Measurements from ENCODE around the gene PCDHGA3. TPM values are rescaled to one million over a fixed set of nuclear protein-coding genes. Genes with fewer than 3 reads are reported as not detected.
"Not testable (repeated sequence)": the region's sequence is repeated elsewhere in the genome, so short reads cannot be mapped to it uniquely, and the experiment has no call there.

Gene PCDHGA3
- total RNA-seq, 1 donor from 2014 or later: 1.8 TPM

DNA sequence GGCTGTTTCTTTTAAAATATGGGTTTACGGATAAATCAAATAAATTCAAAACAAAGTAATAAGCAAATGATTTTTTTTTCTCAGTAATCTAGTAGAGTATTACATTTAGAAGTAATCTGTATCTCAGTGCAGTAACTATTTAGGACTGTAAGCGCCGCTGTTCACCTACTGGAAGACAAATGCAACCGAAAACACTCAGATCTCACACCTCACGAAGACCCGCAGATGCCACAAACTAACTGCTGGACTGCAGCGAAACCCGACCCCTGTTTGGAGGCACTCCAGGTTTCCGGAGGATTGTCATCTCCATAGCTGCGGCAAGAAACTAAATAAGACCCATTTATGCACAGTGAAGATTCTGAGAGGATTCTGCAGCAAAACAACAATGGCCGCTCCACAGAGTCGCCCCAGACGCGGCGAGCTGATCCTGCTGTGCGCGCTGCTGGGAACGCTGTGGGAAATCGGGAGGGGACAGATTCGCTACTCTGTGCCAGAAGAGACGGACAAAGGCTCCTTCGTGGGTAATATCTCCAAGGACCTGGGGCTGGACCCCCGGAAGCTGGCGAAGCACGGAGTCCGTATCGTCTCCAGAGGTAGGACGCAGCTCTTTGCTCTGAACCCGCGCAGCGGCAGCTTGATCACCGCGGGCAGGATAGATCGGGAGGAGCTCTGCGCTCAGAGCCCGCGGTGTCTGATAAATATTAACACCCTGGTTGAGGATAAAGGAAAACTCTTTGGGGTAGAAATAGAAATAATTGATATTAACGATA, 49.0 kb downstream of the PCDHGA3 start, which contains the start of gene PCDHGA8:
Gene PCDHGA8 (plus strand): TSS at position 205 of the 770 bp plus-strand sequence. CDS start 181 bp downstream, at position 386.
- no peak for ATAC-seq
- intact Hi-C loops (cut with DNase I): no loop called here
- H3K4me1 ChIP-seq: no peaks in the 10 kb centered on the region
- H3K27ac ChIP-seq: no peak within 1 kb of the TSS
- TF ChIP-seq, protein P1, sequence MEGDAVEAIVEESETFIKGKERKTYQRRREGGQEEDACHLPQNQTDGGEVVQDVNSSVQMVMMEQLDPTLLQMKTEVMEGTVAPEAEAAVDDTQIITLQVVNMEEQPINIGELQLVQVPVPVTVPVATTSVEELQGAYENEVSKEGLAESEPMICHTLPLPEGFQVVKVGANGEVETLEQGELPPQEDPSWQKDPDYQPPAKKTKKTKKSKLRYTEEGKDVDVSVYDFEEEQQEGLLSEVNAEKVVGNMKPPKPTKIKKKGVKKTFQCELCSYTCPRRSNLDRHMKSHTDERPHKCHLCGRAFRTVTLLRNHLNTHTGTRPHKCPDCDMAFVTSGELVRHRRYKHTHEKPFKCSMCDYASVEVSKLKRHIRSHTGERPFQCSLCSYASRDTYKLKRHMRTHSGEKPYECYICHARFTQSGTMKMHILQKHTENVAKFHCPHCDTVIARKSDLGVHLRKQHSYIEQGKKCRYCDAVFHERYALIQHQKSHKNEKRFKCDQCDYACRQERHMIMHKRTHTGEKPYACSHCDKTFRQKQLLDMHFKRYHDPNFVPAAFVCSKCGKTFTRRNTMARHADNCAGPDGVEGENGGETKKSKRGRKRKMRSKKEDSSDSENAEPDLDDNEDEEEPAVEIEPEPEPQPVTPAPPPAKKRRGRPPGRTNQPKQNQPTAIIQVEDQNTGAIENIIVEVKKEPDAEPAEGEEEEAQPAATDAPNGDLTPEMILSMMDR (IDR thresholded peaks at IDR 0.05): no peak
- H3K4me3 ChIP-seq: no peak within 1 kb of the TSS
- H3K36me3 ChIP-seq: no peaks in the 10 kb centered on the region
- H3K27me3 ChIP-seq (ENCODE audit: low read depth): peaks cover 48% of the 10 kb centered on the region
- DNase-seq: no peak
- H3K9me3 ChIP-seq: peaks cover 77% of the 10 kb centered on the region

DNA sequence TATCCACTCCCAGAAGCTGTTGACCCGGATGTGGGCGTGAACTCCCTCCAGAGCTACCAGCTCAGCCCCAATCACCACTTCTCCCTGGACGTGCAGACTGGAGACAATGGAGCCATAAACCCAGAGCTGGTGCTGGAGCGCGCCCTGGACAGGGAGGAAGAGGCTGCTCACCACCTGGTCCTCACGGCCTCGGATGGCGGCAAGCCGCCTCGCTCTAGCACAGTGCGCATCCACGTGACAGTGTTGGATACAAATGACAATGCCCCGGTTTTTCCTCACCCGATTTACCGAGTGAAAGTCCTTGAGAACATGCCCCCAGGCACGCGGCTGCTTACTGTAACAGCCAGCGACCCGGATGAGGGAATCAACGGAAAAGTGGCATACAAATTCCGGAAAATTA, 49.6 kb downstream of the PCDHGA3 start:
- no peak for DNase-seq
- no peak for ATAC-seq
- H3K4me3 ChIP-seq: no peak overlapping the region
- H3K27me3 ChIP-seq (ENCODE audit: low read depth): peaks cover 48% of the 10 kb centered on the region
- peaks cover 79% of the 10 kb centered on the region for H3K9me3 ChIP-seq
- TF ChIP-seq, protein P1 (IDR thresholded peaks at IDR 0.05): no peak
- H3K36me3 ChIP-seq: no peaks in the 10 kb centered on the region
- intact Hi-C loops (cut with DNase I): no loop called here
- H3K4me1 ChIP-seq: no peaks in the 10 kb centered on the region
- H3K27ac ChIP-seq: no peak overlapping the region

DNA sequence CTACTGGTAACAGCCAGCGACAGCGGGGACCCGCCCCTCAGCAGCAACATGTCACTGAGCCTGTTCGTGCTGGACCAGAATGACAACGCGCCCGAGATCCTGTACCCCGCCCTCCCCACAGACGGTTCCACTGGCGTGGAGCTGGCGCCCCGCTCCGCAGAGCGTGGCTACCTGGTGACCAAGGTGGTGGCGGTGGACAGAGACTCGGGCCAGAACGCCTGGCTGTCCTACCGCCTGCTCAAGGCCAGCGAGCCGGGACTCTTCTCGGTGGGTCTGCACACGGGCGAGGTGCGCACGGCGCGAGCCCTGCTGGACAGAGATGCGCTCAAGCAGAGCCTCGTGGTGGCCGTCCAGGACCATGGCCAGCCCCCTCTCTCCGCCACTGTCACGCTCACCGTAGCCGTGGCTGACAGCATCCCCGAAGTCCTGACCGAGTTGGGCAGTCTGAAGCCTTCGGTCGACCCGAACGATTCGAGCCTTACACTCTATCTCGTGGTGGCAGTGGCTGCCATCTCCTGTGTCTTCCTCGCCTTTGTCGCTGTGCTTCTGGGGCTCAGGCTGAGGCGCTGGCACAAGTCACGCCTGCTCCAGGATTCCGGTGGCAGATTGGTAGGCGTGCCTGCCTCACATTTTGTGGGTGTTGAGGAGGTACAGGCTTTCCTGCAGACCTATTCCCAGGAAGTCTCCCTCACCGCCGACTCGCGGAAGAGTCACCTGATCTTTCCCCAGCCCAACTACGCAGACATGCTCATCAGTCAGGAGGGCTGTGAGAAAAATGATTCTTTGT, 51.0 kb downstream of the PCDHGA3 start:
- H3K4me3 ChIP-seq; H3K36me3 ChIP-seq; DNase-seq; H3K4me1 ChIP-seq; H3K27ac ChIP-seq; ATAC-seq; intact Hi-C loops (cut with DNase I): not testable (repeated sequence)
- Histone ChIP-seq H3K27me3 (ENCODE audit: low read depth) (peaks cover 53% of the 10 kb centered on the region), H3K9me3 (peaks cover 77% of the 10 kb centered on the region)

Other genes starting within 250 kb of the PCDHGA3 start
- 5.6 TPM for gene PCDHB2, start 249.2 kb upstream of the PCDHGA3 start, total RNA-seq
- gene PCDHB3, start 243.4 kb upstream of the PCDHGA3 start, total RNA-seq: 1.5 TPM
- gene PCDHB4, start 222.0 kb upstream of the PCDHGA3 start, total RNA-seq: 2.2 TPM
- gene PCDHB5, start 208.6 kb upstream of the PCDHGA3 start, total RNA-seq: 1.8 TPM
- gene PCDHB6, start 193.8 kb upstream of the PCDHGA3 start, total RNA-seq: 0.41 TPM
- gene PCDHB7, start 171.2 kb upstream of the PCDHGA3 start, total RNA-seq: 1.9 TPM
- 2.6 TPM for gene PCDHB8, start 166.0 kb upstream of the PCDHGA3 start, total RNA-seq
- gene PCDHB16, start 161.4 kb upstream of the PCDHGA3 start, total RNA-seq: 2.6 TPM
- gene PCDHB9, start 156.7 kb upstream of the PCDHGA3 start, total RNA-seq: 3.0 TPM
- gene PCDHB10, start 151.5 kb upstream of the PCDHGA3 start, total RNA-seq: 2.0 TPM
- gene PCDHB11, start 144.2 kb upstream of the PCDHGA3 start, total RNA-seq: 2.7 TPM
- gene PCDHB12, start 135.1 kb upstream of the PCDHGA3 start, total RNA-seq: 1.7 TPM
- gene PCDHB13, start 129.9 kb upstream of the PCDHGA3 start, total RNA-seq: 2.9 TPM
- gene PCDHB14, start 120.5 kb upstream of the PCDHGA3 start, total RNA-seq: 2.1 TPM
- gene PCDHB15, start 98.4 kb upstream of the PCDHGA3 start, total RNA-seq: 2.8 TPM
- 0.71 TPM for gene SLC25A2, start 39.8 kb upstream of the PCDHGA3 start, total RNA-seq
- 65.0 TPM for gene TAF7, start 23.0 kb upstream of the PCDHGA3 start, total RNA-seq
- gene PCDHGA1, start 13.3 kb upstream of the PCDHGA3 start, total RNA-seq: 0.53 TPM
- 2.7 TPM for gene PCDHGA2, start 5.1 kb upstream of the PCDHGA3 start, total RNA-seq
- 1.8 TPM for gene PCDHGB1, start 6.3 kb downstream of the PCDHGA3 start, total RNA-seq
- gene PCDHGA4, start 11.2 kb downstream of the PCDHGA3 start, total RNA-seq: 3.1 TPM
- 3.7 TPM for gene PCDHGB2, start 16.2 kb downstream of the PCDHGA3 start, total RNA-seq
- gene PCDHGA5, start 20.3 kb downstream of the PCDHGA3 start, total RNA-seq: 2.8 TPM
- gene PCDHGB3, start 26.4 kb downstream of the PCDHGA3 start, total RNA-seq: 2.2 TPM
- gene PCDHGA6, start 30.1 kb downstream of the PCDHGA3 start, total RNA-seq: 3.2 TPM
- 1.9 TPM for gene PCDHGA7, start 38.9 kb downstream of the PCDHGA3 start, total RNA-seq
- 5.3 TPM for gene PCDHGB4, start 43.9 kb downstream of the PCDHGA3 start, total RNA-seq
- 1.5 TPM for gene PCDHGA8, start 48.8 kb downstream of the PCDHGA3 start, total RNA-seq
- 9.1 TPM for gene PCDHGB5, start 54.1 kb downstream of the PCDHGA3 start, total RNA-seq
- gene PCDHGA9, start 58.9 kb downstream of the PCDHGA3 start, total RNA-seq: 4.8 TPM
- 7.7 TPM for gene PCDHGB6, start 64.2 kb downstream of the PCDHGA3 start, total RNA-seq
- 5.4 TPM for gene PCDHGA10, start 69.2 kb downstream of the PCDHGA3 start, total RNA-seq
- gene PCDHGB7, start 73.8 kb downstream of the PCDHGA3 start, total RNA-seq: 15.9 TPM
- 3.2 TPM for gene PCDHGA11, start 77.2 kb downstream of the PCDHGA3 start, total RNA-seq
- 5.9 TPM for gene PCDHGA12, start 86.7 kb downstream of the PCDHGA3 start, total RNA-seq
- gene PCDHGC3, start 132.1 kb downstream of the PCDHGA3 start, total RNA-seq: 82.4 TPM
- gene PCDHGC4, start 141.2 kb downstream of the PCDHGA3 start, total RNA-seq: 1.5 TPM
- gene PCDHGC5, start 145.3 kb downstream of the PCDHGA3 start, total RNA-seq: 1.8 TPM

Measured in lower lobe of right lung (tissue), 2 donors.